Subcutaneous adipose tissue (tissue), 4 donors: ENCODE measurements around the gene SNRNP48. TPM values are rescaled to one million over a fixed set of nuclear protein-coding genes. Genes with fewer than 3 reads are reported as not detected.

Experiments used
- total RNA-seq, 4 donors: library from RNA; depleted of rRNA; stranded (reverse); fragments of >200 nt; gene quantifications; one replicate each; pipeline ENCODE4 v1.1.0, GENCODE V29; 2016
- TF ChIP-seq, protein P1 (sequence below): fragments of 450-650 bp; IDR thresholded peaks from one replicate; pipeline ENCODE4 v1.5.1; 2016; ENCODE audit warnings: low read depth, mild to moderate bottlenecking, control low read depth, antibody characterized with exemption, moderate library complexity

Gene SNRNP48, protein sequence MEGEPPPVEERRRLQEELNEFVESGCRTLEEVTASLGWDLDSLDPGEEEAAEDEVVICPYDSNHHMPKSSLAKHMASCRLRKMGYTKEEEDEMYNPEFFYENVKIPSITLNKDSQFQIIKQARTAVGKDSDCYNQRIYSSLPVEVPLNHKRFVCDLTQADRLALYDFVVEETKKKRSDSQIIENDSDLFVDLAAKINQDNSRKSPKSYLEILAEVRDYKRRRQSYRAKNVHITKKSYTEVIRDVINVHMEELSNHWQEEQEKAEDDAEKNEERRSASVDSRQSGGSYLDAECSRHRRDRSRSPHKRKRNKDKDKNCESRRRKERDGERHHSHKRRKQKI
- 10 to 100 TPM; 13.8 to 20.6 (median 14.8) TPM for total RNA-seq

DNA sequence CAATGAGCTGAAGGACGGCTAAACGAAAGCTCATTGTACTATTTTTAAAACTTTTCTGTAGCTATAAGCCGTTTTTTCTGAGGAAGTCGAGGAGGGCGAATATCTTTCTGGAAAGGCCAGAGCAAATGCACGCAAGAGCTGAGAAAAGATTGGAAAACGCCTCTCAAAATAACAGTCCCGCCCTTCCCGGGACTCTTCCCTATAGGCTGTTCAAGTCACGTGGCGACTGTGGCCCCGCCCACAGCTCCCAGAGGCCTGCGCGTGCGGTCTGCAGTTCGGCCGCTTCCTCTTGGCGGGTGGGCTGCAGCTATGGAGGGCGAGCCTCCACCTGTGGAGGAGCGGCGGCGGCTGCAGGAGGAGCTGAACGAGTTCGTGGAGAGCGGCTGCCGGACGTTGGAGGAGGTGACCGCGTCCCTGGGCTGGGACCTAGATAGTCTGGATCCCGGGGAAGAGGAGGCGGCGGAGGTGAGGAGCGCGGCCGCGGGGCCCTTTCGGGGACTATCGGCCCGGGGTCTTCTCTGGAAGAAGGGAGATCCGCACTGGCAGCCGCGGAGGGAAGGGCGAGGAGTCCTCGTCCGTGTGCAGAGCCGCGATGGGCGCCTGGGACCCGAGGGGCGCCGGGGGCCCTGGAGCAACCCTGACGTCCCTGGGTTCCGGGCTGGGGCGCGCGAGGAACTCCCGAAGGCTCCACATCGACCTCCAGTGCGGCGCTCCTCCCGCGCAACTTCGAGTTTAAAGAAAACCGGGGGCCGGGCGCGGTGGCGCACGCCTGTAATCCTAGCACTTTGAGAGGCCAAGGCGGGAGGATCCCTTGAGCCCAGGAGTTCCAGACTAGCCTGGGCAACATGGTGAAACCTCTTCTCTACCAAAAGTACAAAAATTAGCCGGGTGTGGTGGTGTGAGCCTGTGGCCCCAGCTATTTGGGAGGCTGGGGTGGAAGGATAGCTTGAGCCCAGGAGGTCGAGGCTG lies at the start of gene SNRNP48:
Gene SNRNP48 (plus strand): TSS at position 250 of the 969 bp plus-strand sequence. CDS start 60 bp downstream, at position 310.
- TF ChIP-seq, protein P1, sequence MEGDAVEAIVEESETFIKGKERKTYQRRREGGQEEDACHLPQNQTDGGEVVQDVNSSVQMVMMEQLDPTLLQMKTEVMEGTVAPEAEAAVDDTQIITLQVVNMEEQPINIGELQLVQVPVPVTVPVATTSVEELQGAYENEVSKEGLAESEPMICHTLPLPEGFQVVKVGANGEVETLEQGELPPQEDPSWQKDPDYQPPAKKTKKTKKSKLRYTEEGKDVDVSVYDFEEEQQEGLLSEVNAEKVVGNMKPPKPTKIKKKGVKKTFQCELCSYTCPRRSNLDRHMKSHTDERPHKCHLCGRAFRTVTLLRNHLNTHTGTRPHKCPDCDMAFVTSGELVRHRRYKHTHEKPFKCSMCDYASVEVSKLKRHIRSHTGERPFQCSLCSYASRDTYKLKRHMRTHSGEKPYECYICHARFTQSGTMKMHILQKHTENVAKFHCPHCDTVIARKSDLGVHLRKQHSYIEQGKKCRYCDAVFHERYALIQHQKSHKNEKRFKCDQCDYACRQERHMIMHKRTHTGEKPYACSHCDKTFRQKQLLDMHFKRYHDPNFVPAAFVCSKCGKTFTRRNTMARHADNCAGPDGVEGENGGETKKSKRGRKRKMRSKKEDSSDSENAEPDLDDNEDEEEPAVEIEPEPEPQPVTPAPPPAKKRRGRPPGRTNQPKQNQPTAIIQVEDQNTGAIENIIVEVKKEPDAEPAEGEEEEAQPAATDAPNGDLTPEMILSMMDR: no peak

DNA sequence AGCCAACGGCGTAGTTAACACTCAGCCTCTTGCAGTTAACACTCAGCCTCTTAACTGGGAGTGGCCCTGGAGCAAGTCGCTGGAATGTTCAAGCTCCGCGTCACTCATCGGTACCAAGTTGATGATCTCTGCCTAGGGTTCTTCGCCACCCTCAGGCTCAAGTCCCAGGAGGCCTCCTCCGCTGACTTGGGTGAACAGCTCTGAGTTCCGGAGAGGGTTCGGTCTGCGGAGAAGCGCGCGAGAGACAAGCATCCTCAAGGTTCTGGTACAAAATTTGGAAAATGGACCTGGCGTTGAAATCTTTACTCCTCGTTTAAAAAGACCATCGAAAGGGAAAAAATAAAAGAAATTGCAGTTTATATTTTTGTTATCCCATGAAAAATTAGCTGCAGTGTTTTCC lies 49.4 kb upstream of the SNRNP48 start:
- TF ChIP-seq, protein P1: no peak

DNA sequence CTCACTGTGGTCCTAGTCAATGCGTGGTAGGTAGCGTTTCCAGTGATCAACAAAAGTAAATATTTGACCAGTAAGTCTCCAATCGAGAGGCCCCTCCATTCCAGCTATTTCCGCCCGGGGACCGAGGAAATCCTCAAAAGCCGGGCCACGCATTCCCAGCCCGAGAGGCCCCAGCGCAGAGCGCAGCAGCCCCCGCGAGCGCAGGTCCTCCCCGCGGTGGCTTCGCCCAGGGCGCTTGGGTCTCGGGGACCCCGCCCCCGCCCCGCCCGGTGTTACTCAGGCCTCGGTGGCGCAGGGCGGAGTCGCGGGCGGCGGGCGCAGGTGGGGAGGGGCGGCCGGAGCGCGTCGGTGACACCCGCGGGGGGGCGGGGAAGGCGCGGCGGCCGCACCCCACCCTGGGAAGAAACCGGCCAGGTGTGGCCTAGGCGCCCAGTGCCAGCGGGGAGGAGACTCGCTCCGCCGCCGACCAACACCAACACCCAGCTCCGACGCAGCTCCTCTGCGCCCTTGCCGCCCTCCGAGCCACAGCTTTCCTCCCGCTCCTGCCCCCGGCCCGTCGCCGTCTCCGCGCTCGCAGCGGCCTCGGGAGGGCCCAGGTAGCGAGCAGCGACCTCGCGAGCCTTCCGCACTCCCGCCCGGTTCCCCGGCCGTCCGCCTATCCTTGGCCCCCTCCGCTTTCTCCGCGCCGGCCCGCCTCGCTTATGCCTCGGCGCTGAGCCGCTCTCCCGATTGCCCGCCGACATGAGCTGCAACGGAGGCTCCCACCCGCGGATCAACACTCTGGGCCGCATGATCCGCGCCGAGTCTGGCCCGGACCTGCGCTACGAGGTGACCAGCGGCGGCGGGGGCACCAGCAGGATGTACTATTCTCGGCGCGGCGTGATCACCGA lies 48.6 kb upstream of the SNRNP48 start, which contains the start of gene DSP:
Gene DSP (plus strand): TSS at position 497 of the 890 bp plus-strand sequence. CDS start 245 bp downstream, at position 742.
- TF ChIP-seq, protein P1: no peak

DNA sequence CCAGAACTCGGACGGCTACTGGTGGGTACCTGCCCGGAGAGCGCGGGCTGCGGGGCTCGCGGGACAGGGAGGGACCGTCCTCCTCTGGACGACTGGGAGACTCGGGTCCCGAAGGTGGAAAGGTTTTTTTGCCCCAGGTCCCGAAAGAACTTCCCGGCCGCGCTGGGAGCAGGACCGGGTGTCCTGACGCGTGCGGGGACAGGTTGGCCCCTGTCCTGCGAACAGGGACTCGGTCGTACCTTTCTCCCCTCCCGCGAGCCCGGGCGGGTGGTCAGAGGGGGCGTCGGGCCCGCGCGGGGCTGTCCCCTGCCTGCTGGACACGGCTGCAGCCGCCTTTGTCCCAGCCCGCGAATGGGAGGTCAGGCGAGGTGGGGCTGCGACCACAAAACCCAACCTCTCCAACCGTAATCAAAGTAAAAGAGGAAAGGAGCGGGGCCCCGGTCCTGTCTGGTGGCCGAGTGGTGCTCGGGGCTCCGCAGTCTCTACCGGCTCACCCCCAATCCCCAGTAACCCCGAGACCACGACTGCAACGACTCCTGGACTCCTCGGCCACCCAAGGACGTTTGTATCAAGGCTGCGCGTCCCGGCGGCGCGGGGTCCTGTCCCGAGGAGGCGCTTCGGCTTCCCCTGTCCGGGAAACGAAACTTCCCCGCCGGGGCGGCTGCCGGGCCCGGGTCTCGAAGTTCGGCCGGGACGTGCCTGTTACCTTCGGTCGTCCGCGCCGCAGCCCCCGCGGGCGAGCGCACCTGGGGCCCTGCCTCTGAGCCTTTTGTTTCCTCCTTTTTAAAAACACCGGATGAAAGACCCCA lies 47.7 kb upstream of the SNRNP48 start:
- TF ChIP-seq, protein P1: no peak

DNA sequence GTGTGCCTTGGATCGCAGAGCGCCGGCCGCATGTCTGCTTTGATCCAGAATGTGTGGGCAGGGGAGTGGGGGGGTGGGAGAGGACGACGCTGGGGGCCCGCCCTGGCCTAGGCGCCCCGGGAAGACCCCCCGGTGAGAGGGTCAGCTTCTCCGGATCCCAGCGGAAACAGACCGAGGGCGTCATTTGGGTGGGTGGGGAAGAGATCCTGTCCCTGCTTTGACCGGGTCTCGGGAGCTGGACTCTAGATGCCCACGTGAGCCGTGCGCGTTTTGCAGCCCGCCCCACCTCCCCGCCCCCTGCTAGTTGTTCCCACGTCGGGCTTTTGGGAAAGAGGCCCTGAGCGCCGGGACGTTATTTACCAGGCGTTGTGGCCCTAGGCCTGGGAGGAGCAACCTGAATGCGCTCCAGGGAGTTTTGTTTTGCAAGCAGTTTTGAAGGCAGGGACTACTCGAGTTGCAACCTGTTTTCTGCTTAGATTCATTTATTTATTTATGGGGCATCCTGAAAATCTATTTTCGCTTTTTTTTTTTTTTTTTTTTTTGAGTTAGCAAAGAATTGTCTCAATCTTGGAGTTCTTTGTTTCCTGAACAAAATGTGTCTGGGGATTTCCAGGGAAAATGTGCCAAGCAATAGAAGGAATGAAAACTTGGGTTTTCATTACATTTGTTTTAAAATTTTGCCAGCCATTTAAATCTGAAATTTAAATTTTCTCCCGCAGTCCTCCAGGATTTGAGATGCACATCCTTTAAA lies 46.9 kb upstream of the SNRNP48 start:
- TF ChIP-seq, protein P1: no peak
